HL-60 (cell line): Measurements from ENCODE around the gene KAZALD1.

Experiments
- DNase-seq, 2 experiments: peaks; one replicate each; pipeline ENCODE4 v3.0.0-alpha.2; 2010 to 2020; ENCODE audit warnings: low read depth in 1 of 2, low spot score in 1 of 2
- H3K27ac ChIP-seq: fragments of 250-450 bp; sonication (Bioruptor Pico); replicated peaks from 2 replicates; pipeline ENCODE4 v1.5.1; 2020; ENCODE audit warnings: mild to moderate bottlenecking, moderate library complexity
- H3K27me3 ChIP-seq: fragments of 250-450 bp; sonication (Bioruptor Pico); 2 replicates; pipeline ENCODE4 v1.5.1; 2021; ENCODE audit warnings: mild to moderate bottlenecking, moderate library complexity; ENCODE audit not compliant: insufficient read depth, poor library complexity, severe bottlenecking
- H3K4me3 ChIP-seq: replicated peaks from 2 replicates; pipeline ENCODE4 v1.5.1; 2011; ENCODE audit warnings: mild to moderate bottlenecking, control low read depth, low read length; ENCODE audit not compliant: insufficient read depth
- CTCF ChIP-seq: IDR thresholded peaks from one replicate; pipeline ENCODE4 v1.5.1; 2011; ENCODE audit warnings: low read length, control low read depth, inconsistent platforms; ENCODE audit not compliant: insufficient read depth
- GABPA ChIP-seq: IDR thresholded peaks from 2 replicates; pipeline ENCODE4 v1.6.1; 2012; ENCODE audit warnings: low read depth
- POLR2AphosphoS5 ChIP-seq: IDR thresholded peaks from 2 replicates; pipeline ENCODE4 v1.6.1; 2012; ENCODE audit warnings: low read depth
- REST ChIP-seq: IDR thresholded peaks from 2 replicates; pipeline ENCODE4 v1.6.1; 2012; ENCODE audit warnings: low read depth; ENCODE audit not compliant: insufficient replicate concordance
- SPI1 ChIP-seq: IDR thresholded peaks from 2 replicates; pipeline ENCODE4 v1.6.1; 2012; ENCODE audit warnings: low read depth, mild to moderate bottlenecking, borderline replicate concordance

Gene KAZALD1

GRCh38 chr10:101065481-101066145 is 3.8 kb downstream of the KAZALD1 start:
- H3K27ac ChIP-seq, result no peak overlapping the region
- H3K4me3 ChIP-seq, result no peak overlapping the region
- no peaks in the 10 kb centered on the region for H3K27me3 ChIP-seq
- no peak for TF ChIP-seq POLR2AphosphoS5
- TF ChIP-seq SPI1, result no peak
- no peak for TF ChIP-seq GABPA
- DNase-seq, result no peak

GRCh38 chr10:101066146-101066895 is 4.5 kb downstream of the KAZALD1 start:
- DNase-seq, result no peak
- TF ChIP-seq GABPA (no peak), REST (no peak), SPI1 (no peak), POLR2AphosphoS5 (no peak), CTCF (no peak)
- no peaks in the 10 kb centered on the region for H3K27me3 ChIP-seq
- no peak overlapping the region for H3K4me3 ChIP-seq
- no peak overlapping the region for H3K27ac ChIP-seq

- no peak for DNase-seq
- Histone ChIP-seq H3K27me3 (no peaks in the 10 kb centered on the region), H3K4me3 (no peak overlapping the region), H3K27ac (no peak overlapping the region)
- TF ChIP-seq CTCF (no peak), GABPA (no peak), POLR2AphosphoS5 (no peak), REST (no peak), SPI1 (no peak)
Measured at GRCh38 chr10:101066896-101067355, 5.1 kb downstream of the KAZALD1 start.

DNA sequence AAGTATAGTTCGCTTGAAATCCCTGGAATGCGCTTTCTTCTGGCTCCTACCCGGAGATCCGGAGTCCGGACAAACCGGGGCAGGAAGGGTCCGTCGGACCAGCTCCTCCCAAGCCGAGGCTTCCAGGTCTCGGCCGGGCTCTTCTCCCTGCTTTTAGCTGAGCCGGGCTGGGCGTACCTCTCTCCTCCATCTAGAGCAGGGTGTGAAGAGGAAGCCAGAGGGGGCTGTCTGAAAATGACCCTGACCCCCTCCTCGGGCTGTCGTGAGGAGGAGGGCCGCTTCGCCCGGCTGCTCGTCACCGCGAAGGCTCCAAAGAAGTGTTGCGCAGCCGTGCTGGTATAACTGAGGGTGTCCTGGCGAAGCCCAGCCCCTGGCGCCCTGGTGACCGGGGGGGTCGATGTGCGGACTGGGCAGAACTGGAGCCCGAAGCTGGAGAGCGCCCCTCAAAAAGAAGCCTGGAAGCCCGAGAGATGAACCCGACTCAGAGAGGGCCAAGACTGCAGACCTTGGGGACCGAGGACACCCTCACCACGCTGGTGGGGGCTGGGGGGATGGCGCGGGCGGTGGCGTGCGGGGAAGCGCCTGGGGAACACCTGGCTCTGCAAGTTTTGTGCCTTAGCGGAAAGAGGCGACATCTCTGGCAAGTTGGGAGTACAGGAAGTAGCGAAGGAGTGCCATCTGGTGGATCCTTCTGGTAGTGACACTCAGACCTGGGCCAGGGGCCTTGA is 5.7 kb downstream of the KAZALD1 start:
- Histone ChIP-seq H3K27ac (no peak overlapping the region), H3K4me3 (peak overlapping the region; percentile 39), H3K27me3 (no peaks in the 10 kb centered on the region)
- TF ChIP-seq CTCF (peak; percentile 76), SPI1 (no peak), POLR2AphosphoS5 (no peak), REST (peak; percentile 42), GABPA (no peak)
- peak; percentile 71 to 82 for DNase-seq
